HAP-1 (cell line): Measurements from ENCODE around the gene FAM168A.

Source experiments
- DNase-seq, 2 experiments: peaks; one replicate each; pipeline ENCODE4 v3.0.0-alpha.2; 2016 to 2020; ENCODE audit warnings: low spot score in 2 of 2
- H3K27me3 ChIP-seq: fragments of 250-450 bp; sonication (Bioruptor Pico); 2 replicates; pipeline ENCODE4 v1.5.1; 2020; ENCODE audit warnings: low read depth, mild to moderate bottlenecking, moderate library complexity
- H3K36me3 ChIP-seq: fragments of 250-450 bp; sonication (Bioruptor Pico); replicated peaks from 2 replicates; pipeline ENCODE4 v1.5.1; 2020; ENCODE audit warnings: mild to moderate bottlenecking
- H3K4me1 ChIP-seq: fragments of 250-450 bp; sonication (Bioruptor Pico); 2 replicates; pipeline ENCODE4 v1.5.1; 2020; ENCODE audit warnings: mild to moderate bottlenecking
- H3K4me3 ChIP-seq: fragments of 250-450 bp; sonication (Bioruptor Pico); 2 replicates; pipeline ENCODE4 v1.5.1; 2020; ENCODE audit warnings: mild to moderate bottlenecking, moderate library complexity
- H3K9me3 ChIP-seq: fragments of 250-450 bp; sonication (Bioruptor Pico); 2 replicates; pipeline ENCODE4 v1.5.1; 2020; ENCODE audit warnings: mild to moderate bottlenecking, moderate library complexity
- in situ Hi-C: fragments of 300-500 bp; cut with MboI; formaldehyde crosslinking; loops from 3 replicates; pipeline ENCODE4 v1.14.3; 2020; ENCODE audit warnings: low sequenced_read_pairs, inconsistent platforms, mixed read lengths

FAM168A gene

GRCh38 chr11:73396985-73397384 is 200.9 kb downstream of the FAM168A start:
- no peaks in the 10 kb centered on the region for H3K4me1 ChIP-seq
- no peaks in the 10 kb centered on the region for H3K9me3 ChIP-seq
- in situ Hi-C loops = no loop called here
- no peak overlapping the region for H3K4me3 ChIP-seq
- H3K36me3 ChIP-seq = 0 out of 2 replicates have a peak, but pooled peaks cover 2% of the 10 kb centered on the region
- H3K27me3 ChIP-seq = no peaks in the 10 kb centered on the region
- no peak for DNase-seq

- H3K4me1 ChIP-seq = no peaks in the 10 kb centered on the region
- in situ Hi-C loops = no loop called here
- H3K27me3 ChIP-seq = no peaks in the 10 kb centered on the region
- H3K9me3 ChIP-seq = no peaks in the 10 kb centered on the region
- no peak overlapping the region for H3K4me3 ChIP-seq
- no peak for DNase-seq
- H3K36me3 ChIP-seq = 0 out of 2 replicates have a peak, but pooled peaks cover 2% of the 10 kb centered on the region
Observed at GRCh38 chr11:73396251-73396930, 201.5 kb downstream of the FAM168A start.

- no peak overlapping the region for H3K4me3 ChIP-seq
- in situ Hi-C loops = no loop called here
- no peaks in the 10 kb centered on the region for H3K27me3 ChIP-seq
- H3K4me1 ChIP-seq = no peaks in the 10 kb centered on the region
- 0 out of 2 replicates have a peak, but pooled peaks cover 2% of the 10 kb centered on the region for H3K36me3 ChIP-seq
- H3K9me3 ChIP-seq = no peaks in the 10 kb centered on the region
- DNase-seq = no peak
Observed at GRCh38 chr11:73395297-73396208, 202.4 kb downstream of the FAM168A start.

- 0 out of 2 replicates have a peak, but pooled peaks cover 2% of the 10 kb centered on the region for H3K36me3 ChIP-seq
- in situ Hi-C loops = no loop called here
- no peaks in the 10 kb centered on the region for H3K27me3 ChIP-seq
- no peaks in the 10 kb centered on the region for H3K4me1 ChIP-seq
- no peak overlapping the region for H3K4me3 ChIP-seq
- no peak for DNase-seq
- H3K9me3 ChIP-seq = no peaks in the 10 kb centered on the region
Observed at GRCh38 chr11:73394416-73395296, 203.3 kb downstream of the FAM168A start.

- H3K36me3 ChIP-seq = 0 out of 2 replicates have a peak, but pooled peaks cover 2% of the 10 kb centered on the region
- no peaks in the 10 kb centered on the region for H3K9me3 ChIP-seq
- H3K4me1 ChIP-seq = no peaks in the 10 kb centered on the region
- in situ Hi-C loops = no loop called here
- DNase-seq = peak in 1 of 2 experiments; percentile 84
- no peak overlapping the region for H3K4me3 ChIP-seq
- H3K27me3 ChIP-seq = no peaks in the 10 kb centered on the region
Observed at GRCh38 chr11:73393479-73394415, 204.2 kb downstream of the FAM168A start.

- Histone ChIP-seq H3K4me1 (no peaks in the 10 kb centered on the region), H3K36me3 (no peaks in the 10 kb centered on the region), H3K4me3 (no peak overlapping the region), H3K9me3 (no peaks in the 10 kb centered on the region), H3K27me3 (no peaks in the 10 kb centered on the region)
- in situ Hi-C loops = no loop called here
- DNase-seq = no peak
Observed at GRCh38 chr11:73393011-73393380, 204.9 kb downstream of the FAM168A start.

GRCh38 chr11:73392108-73393010 is 205.6 kb downstream of the FAM168A start:
- Histone ChIP-seq H3K4me3 (no peak overlapping the region), H3K9me3 (no peaks in the 10 kb centered on the region), H3K4me1 (no peaks in the 10 kb centered on the region), H3K36me3 (no peaks in the 10 kb centered on the region), H3K27me3 (no peaks in the 10 kb centered on the region)
- no peak for DNase-seq
- in situ Hi-C loops = no loop called here

GRCh38 chr11:73391665-73392064 is 206.2 kb downstream of the FAM168A start:
- Histone ChIP-seq H3K36me3 (no peaks in the 10 kb centered on the region), H3K27me3 (no peaks in the 10 kb centered on the region), H3K4me1 (no peaks in the 10 kb centered on the region), H3K4me3 (no peak overlapping the region), H3K9me3 (no peaks in the 10 kb centered on the region)
- in situ Hi-C loops = no loop called here
- DNase-seq = no peak

- no peaks in the 10 kb centered on the region for H3K9me3 ChIP-seq
- H3K27me3 ChIP-seq = no peaks in the 10 kb centered on the region
- DNase-seq = no peak
- in situ Hi-C loops = no loop called here
- peaks cover under 1% of the 10 kb centered on the region; the same call in 1 of the 2 replicates for H3K4me1 ChIP-seq
- no peaks in the 10 kb centered on the region for H3K36me3 ChIP-seq
- no peak overlapping the region for H3K4me3 ChIP-seq
Observed at GRCh38 chr11:73390601-73391565, 207.0 kb downstream of the FAM168A start.

GRCh38 chr11:73389916-73390315 is 208.0 kb downstream of the FAM168A start:
- in situ Hi-C loops = no loop called here
- no peaks in the 10 kb centered on the region for H3K9me3 ChIP-seq
- DNase-seq = no peak
- H3K4me3 ChIP-seq = no peak overlapping the region
- no peaks in the 10 kb centered on the region for H3K36me3 ChIP-seq
- H3K27me3 ChIP-seq = no peaks in the 10 kb centered on the region
- H3K4me1 ChIP-seq = peaks cover 6% of the 10 kb centered on the region; the same call in 1 of the 2 replicates

- no peak overlapping the region for H3K4me3 ChIP-seq
- peaks cover 6% of the 10 kb centered on the region; the same call in 1 of the 2 replicates for H3K4me1 ChIP-seq
- H3K36me3 ChIP-seq = no peaks in the 10 kb centered on the region
- no peaks in the 10 kb centered on the region for H3K27me3 ChIP-seq
- in situ Hi-C loops = no loop called here
- no peak for DNase-seq
- no peaks in the 10 kb centered on the region for H3K9me3 ChIP-seq
Observed at GRCh38 chr11:73389134-73389525, 208.8 kb downstream of the FAM168A start.
